Spinal cord (tissue), 10 donors: ENCODE results near the gene XPO1. TPM values are rescaled to one million over a fixed set of nuclear protein-coding genes. Genes with fewer than 3 reads are reported as not detected.

ENCODE experiments used
- DNase-seq, 6 donors: peaks; one replicate each; pipeline versions ENCODE4 v3.0.0 to v3.0.0-alpha.2; 2013 to 2015; ENCODE audit warnings: low spot score in 6 of 6, low read depth in 4 of 6
- H3K27ac ChIP-seq: one replicate; pipeline ENCODE4 v1.5.1; 2013; ENCODE audit warnings: low read depth, low read length, control low read depth
- H3K27me3 ChIP-seq: one replicate; pipeline ENCODE4 v1.6.1; 2013; ENCODE audit warnings: low read length; ENCODE audit not compliant: control insufficient read depth, insufficient read depth
- H3K36me3 ChIP-seq: one replicate; pipeline ENCODE4 v1.6.1; 2013; ENCODE audit warnings: low read length; ENCODE audit not compliant: control insufficient read depth, insufficient read depth
- H3K4me1 ChIP-seq: one replicate; pipeline ENCODE4 v1.6.1; 2013; ENCODE audit warnings: low read length; ENCODE audit not compliant: control insufficient read depth, insufficient read depth
- H3K4me3 ChIP-seq: one replicate; pipeline ENCODE4 v1.5.1; 2013; ENCODE audit warnings: low read depth, low read length, control low read depth
- H3K9me3 ChIP-seq: one replicate; pipeline ENCODE4 v1.6.1; 2013; ENCODE audit warnings: low read length; ENCODE audit not compliant: control insufficient read depth, insufficient read depth
- WGBS: methylation state at CpG from one replicate; pipeline ENCODE4 v1.1.5; 2013; ENCODE audit warnings: missing lambda C conversion rate; ENCODE audit not compliant: insufficient coverage; 5-methylcytosine and 5-hydroxymethylcytosine counted together
- polyA plus RNA-seq, 2 donors: library from polyadenylated mRNA; unstranded; fragments of 120-200 nt; gene quantifications; one replicate each; pipeline ENCODE4 v1.2.1, GENCODE V29; 2013; ENCODE audit not compliant: insufficient read length in 2 of 2
- total RNA-seq, 2 donors: library from RNA; depleted of rRNA in 1 of 2; stranded (reverse); fragments of 120-200 nt in 1 of 2; fragments of >200 nt in 1 of 2; gene quantifications; one replicate each; pipeline versions ENCODE4 v1.2.3 to v1.2.4, GENCODE V29; 2013 to 2014
- donor health status: healthy.

The XPO1 gene
- total and polyA plus RNA-seq, 4 donors, result 152 to 494 (median 182) TPM

DNA sequence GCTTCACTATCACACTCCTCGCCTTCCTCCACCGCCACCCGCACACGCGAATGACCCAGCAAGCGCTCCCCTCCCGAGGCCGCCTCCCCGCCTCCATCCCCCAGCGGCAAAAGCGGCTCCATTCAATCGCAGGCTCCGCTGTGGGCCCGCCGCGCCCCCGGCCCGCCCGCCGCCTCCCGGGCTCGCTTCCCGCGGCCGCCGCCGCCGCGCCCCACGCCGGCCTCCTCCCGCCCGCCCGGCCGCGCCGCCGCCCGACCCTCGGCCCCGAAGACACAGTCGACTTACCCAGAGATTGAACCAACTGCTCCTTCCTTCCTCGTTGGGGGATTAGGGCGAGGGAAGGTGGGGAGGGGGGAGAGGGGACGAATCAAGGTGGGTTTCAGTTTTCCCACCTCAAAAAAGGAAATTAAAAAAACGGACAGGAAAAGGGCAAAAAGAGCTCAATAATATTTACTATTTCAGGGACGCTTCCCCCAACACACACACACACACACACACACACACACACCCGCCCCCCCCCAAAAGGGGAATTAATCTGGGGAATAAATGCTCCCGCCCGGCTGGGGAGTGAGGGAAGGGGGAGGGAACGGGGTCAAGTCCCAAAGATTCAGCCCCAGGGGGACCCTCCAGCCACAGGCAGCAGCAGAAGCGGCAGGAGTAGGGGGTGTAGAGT lies 743 bp downstream of the XPO1 start:
- DNase-seq, result peak in 2 of 6 donors; percentile 49 to 53
- Histone ChIP-seq H3K27me3 (no peaks in the 10 kb centered on the region), H3K9me3 (no peaks in the 10 kb centered on the region), H3K36me3 (peaks cover 3% of the 10 kb centered on the region), H3K27ac (peak overlapping the region; percentile 99), H3K4me1 (peaks cover 9% of the 10 kb centered on the region), H3K4me3 (peak overlapping the region; percentile 90)
- 0% methylated on average over 31 of the region's 52 CpGs for WGBS

DNA sequence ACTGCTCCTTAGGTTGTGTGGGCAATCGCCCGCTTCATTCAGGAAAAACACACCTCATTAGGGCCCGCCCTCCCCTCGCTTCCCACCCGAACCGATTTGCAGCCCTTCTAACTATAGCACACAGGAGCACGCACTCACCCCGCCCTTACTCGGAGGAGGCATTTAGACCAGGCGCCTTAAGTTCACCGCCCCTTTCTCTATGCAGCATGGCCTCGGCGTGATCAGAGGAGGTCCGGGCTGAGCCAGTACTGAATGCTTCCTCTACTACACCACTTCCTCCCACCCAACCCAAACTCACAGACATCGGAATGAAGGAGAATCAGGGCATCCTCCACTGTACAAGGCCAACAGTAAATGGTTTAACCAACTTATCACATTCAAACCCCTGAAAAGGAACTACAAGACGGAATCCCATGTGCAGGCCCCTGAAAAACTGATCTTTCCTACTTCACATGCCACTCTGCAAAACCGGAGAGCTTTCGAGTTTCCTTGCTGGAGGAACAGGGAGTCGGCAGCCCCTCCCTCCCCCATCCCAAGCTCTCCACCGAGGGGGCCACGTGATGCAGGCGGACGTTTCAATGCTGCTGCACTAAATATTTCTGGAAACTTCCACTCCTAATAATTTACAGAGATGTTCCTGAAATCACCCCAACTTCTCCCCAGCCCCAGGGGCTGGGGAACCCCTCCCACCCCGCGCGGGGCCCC lies 1.4 kb downstream of the XPO1 start:
- H3K4me1 ChIP-seq, result peaks cover 9% of the 10 kb centered on the region
- no peaks in the 10 kb centered on the region for H3K9me3 ChIP-seq
- WGBS, result 0% methylated on average over 26 of the region's 26 CpGs
- DNase-seq, result peak; percentile 36 to 89 (median 67)
- peak overlapping the region; percentile 90 for H3K4me3 ChIP-seq
- H3K27me3 ChIP-seq, result no peaks in the 10 kb centered on the region
- peak overlapping the region; percentile 99 for H3K27ac ChIP-seq
- H3K36me3 ChIP-seq, result peaks cover 8% of the 10 kb centered on the region

DNA sequence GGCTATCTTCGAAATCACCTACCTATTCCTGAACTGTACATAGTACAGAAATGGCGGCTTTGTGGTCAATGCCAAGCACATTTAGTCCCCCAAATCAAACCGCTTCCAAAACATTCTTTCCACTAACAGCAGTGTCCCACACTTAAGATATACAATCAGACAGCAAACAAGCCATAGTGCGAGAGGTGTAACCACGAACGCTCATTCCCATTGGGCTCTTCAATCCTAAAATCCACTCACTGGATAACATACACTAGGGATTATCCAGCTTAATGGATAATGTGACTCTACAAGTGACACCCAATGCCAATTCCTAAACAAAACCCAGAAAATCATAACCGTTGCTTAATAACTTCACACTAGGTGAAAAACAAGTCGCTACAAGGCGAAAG lies 2.0 kb downstream of the XPO1 start:
- peak in 2 of 6 donors; percentile 44 to 57 for DNase-seq
- Histone ChIP-seq H3K4me3 (peak overlapping the region; percentile 90), H3K27me3 (no peaks in the 10 kb centered on the region), H3K4me1 (peaks cover 9% of the 10 kb centered on the region), H3K27ac (peak overlapping the region; percentile 99), H3K36me3 (peaks cover 8% of the 10 kb centered on the region), H3K9me3 (no peaks in the 10 kb centered on the region)
- 0% methylated on average over 9 of the region's 9 CpGs for WGBS

DNA sequence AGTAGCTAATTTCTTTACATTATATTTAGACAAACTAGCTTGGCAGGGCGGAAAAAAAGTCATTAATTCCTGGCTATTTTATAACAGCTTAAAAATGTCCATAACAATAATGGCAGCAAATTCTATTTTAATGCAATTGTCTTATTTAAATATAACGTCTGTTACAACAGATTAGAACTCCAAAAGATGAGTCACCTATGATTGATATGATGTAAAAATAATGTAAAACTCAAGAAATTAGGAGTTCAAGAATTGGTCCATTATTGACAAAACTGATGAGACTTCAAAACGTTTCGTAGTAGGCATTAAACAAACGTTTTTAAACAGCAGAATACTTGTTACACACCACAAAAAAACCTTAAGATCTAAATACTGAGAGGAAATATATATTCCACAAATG lies 2.7 kb downstream of the XPO1 start:
- Histone ChIP-seq H3K4me1 (peaks cover 9% of the 10 kb centered on the region), H3K27me3 (no peaks in the 10 kb centered on the region), H3K27ac (peak overlapping the region; percentile 99), H3K9me3 (no peaks in the 10 kb centered on the region), H3K36me3 (peaks cover 8% of the 10 kb centered on the region), H3K4me3 (peak overlapping the region; percentile 90)
- no peak for DNase-seq
- WGBS, result no CpG with 5 or more reads among the region's 5 CpGs

DNA sequence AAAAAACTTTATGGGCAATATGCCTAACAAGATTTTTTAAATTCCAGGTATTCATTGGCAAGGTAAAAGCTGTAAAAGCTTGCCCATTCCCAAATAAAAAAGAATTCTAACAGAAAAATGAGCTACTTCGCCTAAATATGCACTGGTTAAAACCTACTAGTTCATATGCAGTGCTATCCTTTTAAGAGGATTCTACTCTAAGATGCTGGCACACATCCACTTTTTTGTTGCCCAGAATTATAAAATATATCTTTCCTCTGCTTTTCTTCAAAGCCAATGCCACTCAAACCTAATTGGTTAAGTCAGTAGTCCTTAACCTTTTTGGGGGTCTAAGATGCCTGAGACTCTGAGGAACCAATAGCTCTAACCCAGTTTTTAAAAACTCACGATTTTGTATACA lies 3.2 kb downstream of the XPO1 start:
- H3K4me3 ChIP-seq, result peak overlapping the region; percentile 90
- peak in 1 of 6 donors; percentile 23 for DNase-seq
- no peaks in the 10 kb centered on the region for H3K27me3 ChIP-seq
- H3K9me3 ChIP-seq, result no peaks in the 10 kb centered on the region
- peak overlapping the region; percentile 99 for H3K27ac ChIP-seq
- peaks cover 8% of the 10 kb centered on the region for H3K36me3 ChIP-seq
- WGBS, result no CpG with 5 or more reads among the region's 2 CpGs
- peaks cover 9% of the 10 kb centered on the region for H3K4me1 ChIP-seq

DNA sequence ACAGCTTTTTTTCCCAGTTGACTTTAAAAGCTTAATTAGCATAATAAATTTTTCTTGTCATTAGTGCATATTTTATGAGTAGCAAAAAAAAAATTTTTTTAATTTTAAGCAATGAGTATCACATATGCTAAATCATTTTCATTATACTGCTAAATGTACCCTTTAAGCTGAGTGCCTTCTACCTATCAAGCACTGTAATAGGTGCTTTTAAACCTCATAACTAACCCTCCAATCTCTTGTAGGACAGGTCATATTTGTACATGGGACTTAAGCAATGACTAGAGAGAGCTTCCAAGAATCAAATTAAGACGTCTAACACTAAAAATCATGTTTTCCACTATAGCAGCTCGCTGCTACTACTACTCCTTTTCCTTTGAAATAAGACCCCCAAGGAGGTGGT lies 7.4 kb downstream of the XPO1 start:
- Histone ChIP-seq H3K4me1 (peaks cover 3% of the 10 kb centered on the region), H3K4me3 (no peak overlapping the region), H3K27ac (no peak overlapping the region), H3K27me3 (no peaks in the 10 kb centered on the region), H3K9me3 (no peaks in the 10 kb centered on the region), H3K36me3 (peaks cover 8% of the 10 kb centered on the region)
- WGBS, result 50% methylated on average over 1 of the region's 2 CpGs
- no peak for DNase-seq

DNA sequence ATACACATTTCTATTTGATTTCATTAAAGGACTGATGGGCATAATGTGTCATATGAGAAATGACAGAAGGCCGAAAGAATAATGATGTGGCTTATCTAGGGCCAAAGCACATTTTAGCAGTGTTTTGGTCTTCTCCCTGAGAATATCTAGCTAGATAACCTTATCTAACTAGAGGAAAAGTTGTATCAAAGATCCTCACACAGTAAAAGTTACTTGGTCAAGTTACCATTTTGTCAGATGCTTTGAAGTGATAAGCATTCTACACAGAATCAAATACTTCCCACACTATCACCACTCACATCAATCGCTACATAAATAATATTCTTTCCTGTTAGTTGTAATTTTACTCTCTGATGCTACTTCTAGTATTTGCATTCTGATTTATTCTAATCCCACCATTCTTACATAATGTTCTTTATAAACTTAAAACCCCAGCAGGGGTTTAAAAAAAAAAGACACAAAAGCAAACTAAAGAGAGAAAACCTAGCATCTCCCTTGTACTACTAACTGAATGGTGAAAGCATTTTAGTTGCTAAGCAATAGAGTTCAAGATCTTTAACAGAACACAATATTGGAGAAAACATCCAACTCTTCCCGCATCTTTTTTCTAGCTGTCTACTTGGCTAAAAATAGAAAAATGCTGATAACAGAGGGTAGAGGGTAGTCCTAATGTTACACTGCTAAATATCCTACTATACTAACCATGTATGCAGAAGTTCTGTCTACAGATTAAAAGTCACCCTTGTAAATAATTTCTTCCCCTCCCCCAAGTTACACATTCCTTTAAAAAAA lies 8.0 kb downstream of the XPO1 start:
- no peak overlapping the region for H3K27ac ChIP-seq
- H3K4me3 ChIP-seq, result no peak overlapping the region
- WGBS, result no CpG with 5 or more reads among the region's 3 CpGs
- H3K36me3 ChIP-seq, result peaks cover 8% of the 10 kb centered on the region
- DNase-seq, result peak in 1 of 6 donors; percentile 6
- no peaks in the 10 kb centered on the region for H3K9me3 ChIP-seq
- no peaks in the 10 kb centered on the region for H3K27me3 ChIP-seq
- peaks cover 3% of the 10 kb centered on the region for H3K4me1 ChIP-seq

DNA sequence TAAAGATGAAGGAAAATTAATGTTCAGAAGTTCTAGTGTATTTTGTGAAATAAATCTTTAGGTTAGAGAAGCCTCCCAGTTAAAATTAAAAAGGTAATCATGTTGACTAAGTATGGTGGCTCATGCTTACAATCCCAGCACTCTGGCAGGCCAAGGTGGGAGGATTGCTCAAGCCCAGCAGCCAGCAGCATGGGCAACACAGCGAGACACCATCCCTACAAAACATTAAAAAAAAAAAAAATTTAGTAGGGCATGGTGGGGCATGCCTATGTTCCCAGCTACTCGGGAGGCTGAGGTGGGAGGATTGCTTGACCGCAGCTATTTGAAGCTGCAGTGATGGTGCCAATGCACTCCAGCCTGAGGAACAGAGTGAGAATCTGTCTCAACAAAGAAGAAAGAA lies 17.9 kb downstream of the XPO1 start:
- Histone ChIP-seq H3K9me3 (no peaks in the 10 kb centered on the region), H3K27ac (no peak overlapping the region), H3K4me1 (no peaks in the 10 kb centered on the region), H3K27me3 (no peaks in the 10 kb centered on the region), H3K4me3 (no peak overlapping the region), H3K36me3 (peaks cover 41% of the 10 kb centered on the region)
- WGBS, result no CpG with 5 or more reads among the region's 3 CpGs
- no peak for DNase-seq

DNA sequence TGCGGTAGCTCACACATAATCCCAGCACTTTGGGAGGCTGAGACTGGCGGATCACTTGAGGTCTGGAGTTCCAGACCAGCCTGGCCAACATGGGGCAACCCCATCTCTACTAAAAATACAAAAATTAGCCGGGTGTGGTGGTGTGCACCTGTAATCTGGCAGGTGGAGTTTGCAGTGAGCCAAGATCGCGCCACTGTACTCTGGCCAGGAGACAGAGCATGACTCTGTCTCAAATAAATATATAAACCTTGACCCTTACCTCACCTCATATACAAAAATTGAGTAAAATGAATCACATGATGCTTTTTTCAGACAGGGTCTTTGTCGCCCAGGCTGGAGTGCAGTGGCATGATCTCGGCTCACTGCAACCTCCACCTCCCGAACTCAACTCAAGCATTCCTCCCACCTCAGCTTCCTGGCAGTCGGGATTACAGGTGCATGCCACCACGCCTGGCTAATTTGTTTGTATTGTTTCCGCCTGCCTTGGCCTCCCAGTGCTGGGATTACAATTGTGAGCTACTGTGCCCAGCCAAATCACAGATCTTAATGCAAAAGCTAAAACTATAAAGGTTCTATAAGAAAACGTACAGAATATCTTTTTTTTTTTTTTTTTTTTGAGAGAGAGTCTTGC lies 25.3 kb downstream of the XPO1 start:
- WGBS, result 91% methylated on average over 5 of the region's 12 CpGs
- no peak overlapping the region for H3K4me3 ChIP-seq
- H3K27me3 ChIP-seq, result no peaks in the 10 kb centered on the region
- no peaks in the 10 kb centered on the region for H3K9me3 ChIP-seq
- H3K27ac ChIP-seq, result no peak overlapping the region
- H3K36me3 ChIP-seq, result peaks cover 57% of the 10 kb centered on the region
- DNase-seq, result no peak
- H3K4me1 ChIP-seq, result no peaks in the 10 kb centered on the region
